ENCODE data around the gene TERT. TPM values are rescaled to one million over a fixed set of nuclear protein-coding genes. Genes with fewer than 3 reads are reported as not detected.

The TERT gene
- polyA plus RNA-seq, 1 experiment: not detected

DNA sequence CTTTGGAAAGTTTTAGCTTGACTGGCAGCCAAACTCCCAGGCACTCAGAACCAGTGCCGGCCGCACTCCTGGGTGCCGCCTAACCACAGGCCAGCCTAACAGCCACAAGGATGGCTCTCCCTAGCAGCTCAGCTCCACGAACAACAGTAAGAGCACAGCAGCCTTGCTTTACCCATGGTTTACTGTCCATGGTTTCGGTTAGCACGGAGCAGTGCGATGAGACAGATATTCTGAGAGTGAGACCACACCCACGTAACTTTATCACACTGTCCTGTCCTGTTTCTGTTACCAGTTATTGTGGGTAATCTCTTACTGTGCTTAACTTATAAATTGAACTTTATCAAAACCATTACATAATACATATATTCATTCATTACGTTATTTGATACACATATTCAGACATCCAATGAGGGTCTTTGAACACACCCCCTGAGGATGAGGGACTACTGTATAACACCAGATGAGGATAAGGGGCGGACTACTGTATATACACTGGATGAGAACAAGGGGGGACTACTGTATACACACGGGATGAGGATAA is 37.7 kb upstream of the TERT start:
- Histone ChIP-seq H3K9me3 (ENCODE audit: control insufficient read depth, insufficient read depth, low read length) (peaks cover 8% of the 10 kb centered on the region), H3K27ac (ENCODE audit: low read depth, low read length) (no peak overlapping the region), H3K4me3 (ENCODE audit: low read depth, low read length) (no peak overlapping the region), H3K27me3 (ENCODE audit: control insufficient read depth, insufficient read depth, low read length) (no peaks in the 10 kb centered on the region)
- ChIA-PET CTCF (interaction anchor here (0.6 kb wide), 1 partner anchor 310 kb away, joined by 3 read pairs; no protein-coding TSS in a partner anchor), POLR2A (no interaction called here)
- no peak for DNase-seq (ENCODE audit: low read depth, low spot score)
- TF ChIP-seq, protein P1, sequence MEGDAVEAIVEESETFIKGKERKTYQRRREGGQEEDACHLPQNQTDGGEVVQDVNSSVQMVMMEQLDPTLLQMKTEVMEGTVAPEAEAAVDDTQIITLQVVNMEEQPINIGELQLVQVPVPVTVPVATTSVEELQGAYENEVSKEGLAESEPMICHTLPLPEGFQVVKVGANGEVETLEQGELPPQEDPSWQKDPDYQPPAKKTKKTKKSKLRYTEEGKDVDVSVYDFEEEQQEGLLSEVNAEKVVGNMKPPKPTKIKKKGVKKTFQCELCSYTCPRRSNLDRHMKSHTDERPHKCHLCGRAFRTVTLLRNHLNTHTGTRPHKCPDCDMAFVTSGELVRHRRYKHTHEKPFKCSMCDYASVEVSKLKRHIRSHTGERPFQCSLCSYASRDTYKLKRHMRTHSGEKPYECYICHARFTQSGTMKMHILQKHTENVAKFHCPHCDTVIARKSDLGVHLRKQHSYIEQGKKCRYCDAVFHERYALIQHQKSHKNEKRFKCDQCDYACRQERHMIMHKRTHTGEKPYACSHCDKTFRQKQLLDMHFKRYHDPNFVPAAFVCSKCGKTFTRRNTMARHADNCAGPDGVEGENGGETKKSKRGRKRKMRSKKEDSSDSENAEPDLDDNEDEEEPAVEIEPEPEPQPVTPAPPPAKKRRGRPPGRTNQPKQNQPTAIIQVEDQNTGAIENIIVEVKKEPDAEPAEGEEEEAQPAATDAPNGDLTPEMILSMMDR (IDR thresholded peaks at IDR 0.05; ENCODE audit: low read depth, low read length): no peak

DNA sequence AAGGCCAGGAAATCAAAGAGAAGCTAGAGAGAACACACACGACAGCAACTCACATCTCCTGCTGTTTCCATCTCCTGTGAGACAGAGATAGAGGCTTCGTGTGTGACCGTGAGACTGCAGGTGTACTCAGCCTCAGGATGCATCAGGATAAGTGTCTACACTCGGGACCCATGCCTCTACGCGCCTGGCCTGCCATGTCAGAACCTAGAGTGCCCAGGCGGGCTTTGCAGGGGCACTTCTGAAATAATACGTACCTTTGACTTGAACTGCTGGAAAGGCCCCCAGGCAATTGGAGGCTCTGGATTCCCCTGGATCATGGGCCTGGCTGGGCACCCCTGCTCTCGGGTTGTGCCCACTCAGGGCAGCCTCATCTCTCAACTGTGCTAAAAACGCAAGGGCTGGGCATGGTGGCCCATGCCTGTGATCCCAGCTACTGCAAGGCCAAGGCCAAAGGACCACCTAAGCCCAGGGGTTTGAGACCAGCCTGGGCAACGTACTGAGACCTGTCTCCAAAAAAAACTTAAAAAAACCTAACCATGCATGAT is 37.1 kb upstream of the TERT start:
- TF ChIP-seq, protein P1 (IDR thresholded peaks at IDR 0.05; ENCODE audit: low read depth, low read length): no peak
- ChIA-PET POLR2A (no interaction called here), CTCF (interaction anchor here (0.6 kb wide), 1 partner anchor 311 kb away, joined by 3 read pairs; no protein-coding TSS in a partner anchor)
- DNase-seq (ENCODE audit: low read depth, low spot score): no peak
- H3K4me3 ChIP-seq (ENCODE audit: low read depth, low read length): no peak overlapping the region
- no peak overlapping the region for H3K27ac ChIP-seq (ENCODE audit: low read depth, low read length)
- peaks cover 8% of the 10 kb centered on the region for H3K9me3 ChIP-seq (ENCODE audit: control insufficient read depth, insufficient read depth, low read length)
- H3K27me3 ChIP-seq (ENCODE audit: control insufficient read depth, insufficient read depth, low read length): no peaks in the 10 kb centered on the region

DNA sequence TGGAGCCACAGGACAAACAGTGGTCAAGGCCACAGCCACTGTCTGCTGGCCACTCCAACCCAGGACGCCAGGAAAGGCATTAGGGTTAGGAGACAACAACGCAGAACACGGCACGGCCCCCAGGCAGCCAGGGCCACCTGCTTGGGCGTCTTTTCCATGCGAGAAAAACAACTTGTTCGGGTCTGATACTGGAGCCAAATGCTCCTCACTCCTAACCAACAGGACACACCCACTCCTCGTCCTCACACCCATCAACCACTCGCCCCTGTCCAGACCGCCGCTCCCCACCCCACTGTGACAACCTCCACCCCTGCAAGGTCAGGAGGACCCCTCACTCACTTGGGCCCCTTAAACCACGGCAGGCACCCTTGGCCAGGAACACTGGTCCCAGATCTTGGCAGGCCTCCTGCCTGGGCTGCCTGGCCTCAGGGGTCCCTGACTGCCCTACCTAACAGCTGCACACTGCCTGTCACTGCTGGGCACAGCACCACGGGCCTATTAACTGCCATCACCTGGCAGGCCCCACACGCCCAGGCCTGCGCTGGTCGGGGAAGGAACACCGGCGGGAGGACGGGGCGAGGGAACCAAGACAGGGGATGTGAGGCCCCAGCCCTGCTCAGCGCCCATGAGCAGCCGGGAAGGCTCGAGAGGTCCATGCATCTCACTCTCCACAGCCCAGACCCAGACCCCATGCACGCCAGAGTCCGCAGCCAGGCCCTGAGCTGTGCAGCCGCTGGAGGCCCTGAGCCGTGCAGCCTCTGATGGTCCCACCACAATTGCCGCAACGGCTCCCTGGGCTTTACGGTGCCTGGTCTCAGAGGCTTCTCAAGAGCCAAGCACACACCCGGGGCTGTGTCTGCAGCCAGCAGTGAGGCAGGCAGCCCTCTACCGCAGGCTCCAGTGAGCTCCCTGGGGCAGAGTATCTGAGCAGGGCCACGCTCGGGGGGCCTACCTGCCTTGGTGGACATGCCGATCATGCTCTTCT is 36.3 kb upstream of the TERT start:
- no peak overlapping the region for H3K4me3 ChIP-seq (ENCODE audit: low read depth, low read length)
- H3K9me3 ChIP-seq (ENCODE audit: control insufficient read depth, insufficient read depth, low read length): peaks cover 8% of the 10 kb centered on the region
- TF ChIP-seq, protein P1 (IDR thresholded peaks at IDR 0.05; ENCODE audit: low read depth, low read length): no peak
- POLR2A ChIA-PET: no interaction called here
- H3K27ac ChIP-seq (ENCODE audit: low read depth, low read length): no peak overlapping the region
- CTCF ChIA-PET: no interaction called here
- no peak for DNase-seq (ENCODE audit: low read depth, low spot score)
- no peaks in the 10 kb centered on the region for H3K27me3 ChIP-seq (ENCODE audit: control insufficient read depth, insufficient read depth, low read length)

DNA sequence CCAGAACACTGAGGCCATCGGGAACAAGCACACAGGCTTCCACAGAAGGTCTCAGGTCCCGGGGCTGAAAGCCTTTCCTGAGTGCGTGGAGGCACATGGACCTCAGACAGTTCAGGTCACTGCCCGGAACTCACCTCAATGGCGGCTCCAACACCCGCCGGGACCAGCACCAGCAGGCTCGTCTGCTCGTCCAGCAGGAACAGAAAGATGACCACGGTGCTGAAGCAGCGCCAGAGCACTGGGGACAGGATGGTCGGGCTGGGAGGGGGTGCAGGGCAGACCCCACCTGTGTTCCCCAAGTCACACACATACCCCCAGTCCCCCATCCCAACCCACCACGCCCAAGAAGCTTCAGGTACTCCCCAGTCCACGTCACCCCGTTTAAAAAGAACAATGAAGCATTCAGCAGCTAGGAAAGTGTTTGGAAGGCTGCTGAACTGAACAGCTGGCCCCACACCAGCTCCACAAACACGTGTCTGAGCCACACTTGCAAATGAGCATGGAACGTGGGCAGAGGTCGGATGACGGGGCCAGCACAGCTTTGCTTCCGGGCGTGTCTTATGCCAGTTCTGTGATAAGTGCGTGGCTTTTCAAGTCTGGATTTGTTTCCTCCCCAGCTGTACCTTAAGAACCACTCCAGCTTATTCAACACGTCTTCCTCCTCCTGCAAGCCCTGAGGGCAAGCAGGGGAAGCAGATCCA is 35.4 kb upstream of the TERT start:
- H3K27me3 ChIP-seq (ENCODE audit: control insufficient read depth, insufficient read depth, low read length): no peaks in the 10 kb centered on the region
- POLR2A ChIA-PET: no interaction called here
- no peak overlapping the region for H3K27ac ChIP-seq (ENCODE audit: low read depth, low read length)
- no peak overlapping the region for H3K4me3 ChIP-seq (ENCODE audit: low read depth, low read length)
- H3K9me3 ChIP-seq (ENCODE audit: control insufficient read depth, insufficient read depth, low read length): peaks cover 11% of the 10 kb centered on the region
- TF ChIP-seq, protein P1 (IDR thresholded peaks at IDR 0.05; ENCODE audit: low read depth, low read length): no peak
- DNase-seq (ENCODE audit: low read depth, low spot score): no peak
- CTCF ChIA-PET: no interaction called here
